ENCODE measurements around the gene AEBP2. TPM values are rescaled to one million over a fixed set of nuclear protein-coding genes. Genes with fewer than 3 reads are reported as not detected.
A peak's percentile ranks its signal among the peaks of the same experiment; 100 is the strongest.

Gene AEBP2
- total and polyA plus RNA-seq, 2 of the 13 experiments (the other 11 are each of a cell fraction or from before 2014, with no cell fraction given) = 9.2 to 17.9 TPM

GRCh38 chr12:19435831-19436497 is 3.3 kb upstream of the AEBP2 start (continued):
- no peak for TF ChIP-seq ZBTB2 (CRISPR knock-in tag; IDR thresholded peaks at IDR 0.05; ENCODE audit: low read depth)

- Histone ChIP-seq H3K27me3 (ENCODE audit: control insufficient read depth in 1 of 2, insufficient read depth in 2 of 2, low read length in 2 of 2) (no peaks in the 10 kb centered on the region), H4K20me1 (ENCODE audit: insufficient read depth, low read length) (peaks cover 17% of the 10 kb centered on the region), H3K9me3 (ENCODE audit: low read length) (no peaks in the 10 kb centered on the region), H3K4me2 (ENCODE audit: low read depth, low read length) (no peak overlapping the region), H3K4me1 (ENCODE audit: insufficient read depth, low read length) (peaks cover 26% of the 10 kb centered on the region), H3K79me2 (ENCODE audit: insufficient read depth, low read length) (peaks cover 19% of the 10 kb centered on the region), H3K36me3 (replicated peaks in 1 of 2; ENCODE audit: control insufficient read depth in 1 of 2, insufficient read depth in 2 of 2, low read length in 2 of 2) (no peaks in the 10 kb centered on the region), H3K4me3 (replicated peaks in 1 of 3; ENCODE audit: insufficient read depth in 1 of 3, low read depth in 2 of 3, low read length in 3 of 3) (no peak overlapping the region), H3K27ac (ENCODE audit: extremely low read length, insufficient read depth, low read length) (no peak overlapping the region), H3K9ac (ENCODE audit: insufficient read depth, low read depth, low read length) (no peak overlapping the region), H2AFZ (ENCODE audit: low read length) (peak overlapping the region; percentile 33)
- CTCF ChIA-PET (ENCODE audit: low intra/inter-chr PET ratio, low total read pairs) = no interaction called here
- intact Hi-C loops (cut with micrococcal nuclease; ENCODE audit: unreplicated experiment) = loop anchor here (5.0 kb wide), 1 partner anchor 35 kb away; no protein-coding TSS in a partner anchor
- WGBS (ENCODE audit: low lambda C conversion rate) = 7% methylated on average over 1 of the region's 2 CpGs
- no peak for ATAC-seq
- FAIRE-seq = no peak
- in situ Hi-C loops (cut with HindIII; ENCODE audit: extremely low pct_ligation_motif_present, low pct_unique_long_range_greater_than_20kb) = no loop called here
- no TSS peak for BruUV-seq (replicated peaks)
- no peak for DNase-seq (ENCODE audit: low spot score)
- POLR2A ChIA-PET = no interaction called here
- no peak for TF ChIP-seq NFIC (IDR thresholded peaks at IDR 0.05; ENCODE audit: low read length)
- TF ChIP-seq SIN3A (IDR thresholded peaks at IDR 0.05; ENCODE audit: borderline replicate concordance, low read depth, low read length) = no peak
- no peak for TF ChIP-seq GABPB1 (CRISPR knock-in tag; IDR thresholded peaks at IDR 0.05)
- TF ChIP-seq ZBTB49 (CRISPR knock-in tag; IDR thresholded peaks at IDR 0.05; ENCODE audit: borderline replicate concordance) = no peak
- TF ChIP-seq ATF4 (CRISPR knock-in tag; IDR thresholded peaks at IDR 0.05) = no peak
- TF ChIP-seq GTF3A (CRISPR knock-in tag; conservative IDR thresholded peaks at IDR 0.05) = no peak
- no peak for TF ChIP-seq ZNF704 (CRISPR knock-in tag; IDR thresholded peaks at IDR 0.05; ENCODE audit: borderline replicate concordance)
- no peak for TF ChIP-seq ZNF775 (CRISPR knock-in tag; IDR thresholded peaks at IDR 0.05; ENCODE audit: borderline replicate concordance)
- no peak for TF ChIP-seq AGO2 (optimal IDR thresholded peaks at IDR 0.05; ENCODE audit: low read depth, low read length)
- no peak for TF ChIP-seq ZNF460 (CRISPR knock-in tag; IDR thresholded peaks at IDR 0.05; ENCODE audit: borderline replicate concordance)
- TF ChIP-seq REL (CRISPR knock-in tag; conservative IDR thresholded peaks at IDR 0.05) = no peak
- no peak for TF ChIP-seq ZNF597 (CRISPR knock-in tag; IDR thresholded peaks at IDR 0.05)
- no peak for TF ChIP-seq SIX4 (CRISPR knock-in tag; IDR thresholded peaks at IDR 0.05)
- no peak for TF ChIP-seq IRF2 (CRISPR knock-in tag; IDR thresholded peaks at IDR 0.05)
These were observed 2.4 kb upstream of the AEBP2 start for GRCh38 chr12:19436931-19437330.
